ENCODE measurements around the gene EMSY.

Gene EMSY

GRCh38 chr11:76600124-76600655 is 155.4 kb downstream of the EMSY start:
- DNase-seq = no peak

- DNase-seq = no peak
Measured at GRCh38 chr11:76601272-76601671, 156.5 kb downstream of the EMSY start.

GRCh38 chr11:76601724-76602123 is 156.9 kb downstream of the EMSY start:
- no peak for DNase-seq

GRCh38 chr11:76602431-76602861 is 157.6 kb downstream of the EMSY start:
- no peak for DNase-seq
